NCI-H128 (cell line): ENCODE measurements around the gene ZFP14.
"Not testable (repeated sequence)": the region's sequence is repeated elsewhere in the genome, so short reads cannot be mapped to it uniquely, and the experiment has no call there.

ENCODE experiments used
- DNase-seq: peaks from one replicate; lab custom pipeline; 2025; ENCODE audit not compliant: unreplicated experiment; lab: John Stamatoyannopoulos, UW

Gene ZFP14

GRCh38 chr19:36331353-36332228, 47.4 kb downstream of the ZFP14 start:
- DNase-seq: peak; percentile 82

GRCh38 chr19:36330216-36330615, 48.8 kb downstream of the ZFP14 start:
- DNase-seq: no peak

DNA sequence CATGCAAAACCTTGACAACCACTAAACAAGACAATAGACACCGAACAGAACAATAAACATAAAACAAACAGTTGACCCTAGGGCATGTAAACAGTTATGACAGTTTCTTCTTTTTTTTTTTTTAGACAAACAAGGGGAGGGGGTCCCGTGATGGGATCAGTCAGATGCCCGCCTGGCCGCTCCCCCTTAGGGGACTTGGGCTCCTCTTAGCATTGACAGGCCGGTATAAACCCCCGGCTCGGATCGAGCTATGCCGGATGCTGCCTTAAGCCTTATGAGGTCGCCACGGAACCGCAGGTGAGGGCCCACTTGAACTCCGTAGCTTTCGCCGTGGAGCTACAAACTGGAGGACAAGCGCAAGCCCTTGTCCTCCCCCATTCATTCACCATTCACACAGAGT, 49.5 kb downstream of the ZFP14 start:
- DNase-seq: not testable (repeated sequence)

DNA sequence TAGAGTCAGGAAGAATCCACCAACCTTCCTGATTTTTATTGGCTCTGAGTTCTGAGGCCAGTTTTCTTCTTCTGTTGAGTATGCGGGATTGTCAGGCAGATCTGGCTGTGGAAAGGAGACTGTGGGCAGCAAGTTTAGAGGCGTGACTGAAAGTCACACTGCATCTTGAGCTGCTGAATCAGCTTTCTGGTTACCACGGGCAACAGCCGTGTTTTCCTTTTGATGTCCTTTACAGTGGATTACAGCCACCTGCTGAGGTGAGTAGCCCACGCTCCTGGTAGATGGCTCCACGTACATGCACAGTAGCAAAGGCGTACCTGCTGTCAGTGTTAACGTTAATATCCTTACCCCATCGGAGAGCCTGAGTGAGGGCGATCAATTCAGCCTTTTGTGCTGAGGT, 52.4 kb downstream of the ZFP14 start:
- DNase-seq: not testable (repeated sequence)

DNA sequence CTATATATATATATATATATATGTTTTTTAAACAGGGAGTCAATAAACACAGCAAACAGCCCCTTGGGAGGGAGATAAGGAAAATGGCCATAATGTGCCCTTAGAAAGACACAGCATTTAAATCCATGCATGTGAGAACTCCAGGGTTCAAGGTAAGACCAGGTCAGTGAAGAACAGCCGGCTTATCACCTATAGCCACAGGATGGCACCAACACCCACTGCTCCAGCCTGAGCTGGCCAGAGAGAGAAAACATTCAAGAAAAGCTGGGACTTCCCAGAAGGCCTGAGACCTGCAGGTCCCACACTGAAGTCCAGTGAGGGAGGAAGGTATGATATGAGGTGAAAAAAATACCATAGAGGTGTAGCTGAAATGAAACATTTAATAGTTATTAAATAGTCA, 63.8 kb downstream of the ZFP14 start:
- not testable (repeated sequence) for DNase-seq

- DNase-seq: not testable (repeated sequence)
Observed at GRCh38 chr19:36314053-36314452, 64.9 kb downstream of the ZFP14 start.

GRCh38 chr19:36311098-36311760, 67.8 kb downstream of the ZFP14 start:
- DNase-seq: not testable (repeated sequence)

DNA sequence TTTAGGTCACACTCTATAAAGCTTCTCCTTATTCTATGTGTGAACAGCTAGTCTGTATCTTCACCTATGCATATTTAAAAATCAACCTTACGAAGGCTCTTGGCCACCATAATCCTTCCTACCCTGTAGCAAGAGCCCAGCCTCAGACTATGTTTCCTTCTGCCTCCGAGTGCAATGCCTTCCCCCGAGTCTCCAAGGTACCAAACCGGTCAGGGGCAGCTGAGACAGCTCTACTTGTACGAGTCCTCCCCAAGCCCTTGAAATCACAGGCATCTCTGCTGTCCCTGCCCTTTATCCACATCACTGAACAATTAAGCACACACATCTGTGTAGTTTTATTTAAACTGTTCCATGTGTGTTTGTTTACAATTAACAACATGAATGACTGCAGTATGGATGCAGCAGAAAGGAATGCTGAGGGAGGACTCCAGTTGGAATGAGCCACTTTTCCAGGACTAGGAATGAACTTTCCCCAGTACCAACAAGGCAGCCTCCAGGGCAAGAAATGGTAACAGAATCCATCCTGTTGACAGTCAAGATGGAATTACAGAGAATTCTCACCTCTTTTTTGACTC, 68.5 kb downstream of the ZFP14 start:
- DNase-seq: not testable (repeated sequence)

- DNase-seq: not testable (repeated sequence)
Observed at GRCh38 chr19:36309759-36310158, 69.2 kb downstream of the ZFP14 start.

GRCh38 chr19:36309309-36309708, 69.7 kb downstream of the ZFP14 start:
- DNase-seq: not testable (repeated sequence)

DNA sequence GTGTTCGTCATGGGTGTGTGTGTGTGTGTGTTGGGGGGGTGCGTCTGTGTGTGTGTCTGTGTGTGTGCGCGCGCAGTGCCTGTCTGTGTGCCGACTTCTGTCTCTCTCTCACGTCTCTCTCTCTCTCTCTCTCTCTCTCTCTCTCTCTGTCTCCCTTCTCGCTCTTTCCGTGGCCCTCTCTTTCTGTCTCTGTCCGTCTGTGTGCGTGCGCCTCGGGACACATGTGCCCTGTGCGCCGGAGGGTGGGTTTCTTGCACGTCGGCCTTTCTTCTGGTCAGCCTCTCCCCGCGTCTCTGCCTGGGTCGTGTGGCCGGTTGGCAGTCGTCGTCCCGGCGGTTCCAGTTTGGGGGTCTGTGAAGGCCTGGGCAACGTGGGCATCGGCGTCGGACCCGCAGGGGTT, 86.7 kb downstream of the ZFP14 start:
- not testable (repeated sequence) for DNase-seq
